Stimulated activated naive B cell treated with anti-CD40 and anti-IgM and Interleukin-4, amounts not matched to agents 10 μg/mL and 1 μg/mL and 100 μg/mL, for 72 hours (primary cell): ENCODE results near the gene RAB35.

Source experiments
- ATAC-seq, 2 donors: fragments of 150-1000 bp; cut with Tn5 transposase; replicated peaks; 2 replicates each; pipeline ENCODE4 v1.10.0; 2021; ENCODE audit warnings: moderate library complexity in 1 of 2
- DNase-seq: peaks from one replicate; pipeline ENCODE4 v3.0.0; 2021
- H3K27ac Mint-ChIP-seq: one replicate; pipeline ENCODE4 v1.8.0; 2022; ENCODE audit warnings: mild to moderate bottlenecking, mixed read lengths
- H3K27me3 Mint-ChIP-seq, 2 donors: one replicate each; pipeline ENCODE4 v1.8.0; 2022; ENCODE audit warnings: mixed read lengths in 2 of 2
- H3K36me3 Mint-ChIP-seq, 2 donors: one replicate each; pipeline ENCODE4 v1.8.0; 2022; ENCODE audit warnings: mixed read lengths in 2 of 2, mild to moderate bottlenecking in 1 of 2
- H3K4me1 Mint-ChIP-seq, 2 donors: one replicate each; pipeline ENCODE4 v1.8.0; 2022; ENCODE audit warnings: mixed read lengths in 2 of 2, mild to moderate bottlenecking in 1 of 2
- H3K4me3 Mint-ChIP-seq, 2 donors: one replicate each; pipeline ENCODE4 v1.8.0; 2022; ENCODE audit warnings: mild to moderate bottlenecking in 2 of 2, mixed read lengths in 2 of 2, moderate library complexity in 1 of 2
- H3K9me3 Mint-ChIP-seq, 2 donors: one replicate each; pipeline ENCODE4 v1.8.0; 2022; ENCODE audit warnings: mixed read lengths in 2 of 2, mild to moderate bottlenecking in 1 of 2

Gene RAB35

GRCh38 chr12:120092551-120093335 is 23.8 kb downstream of the RAB35 start:
- Mint-ChIP-seq H3K27ac (peak overlapping the region; percentile 80), H3K4me3 (peak overlapping the region in 1 of 2 donors; percentile 41), H3K9me3 (no peaks in the 10 kb centered on the region), H3K27me3 (no peaks in the 10 kb centered on the region), H3K4me1 (peaks cover 12% of the 10 kb centered on the region in 2 donors), H3K36me3 (peaks cover 42 to 49% of the 10 kb centered on the region in 2 donors)
- no peak for ATAC-seq
- DNase-seq: no peak

DNA sequence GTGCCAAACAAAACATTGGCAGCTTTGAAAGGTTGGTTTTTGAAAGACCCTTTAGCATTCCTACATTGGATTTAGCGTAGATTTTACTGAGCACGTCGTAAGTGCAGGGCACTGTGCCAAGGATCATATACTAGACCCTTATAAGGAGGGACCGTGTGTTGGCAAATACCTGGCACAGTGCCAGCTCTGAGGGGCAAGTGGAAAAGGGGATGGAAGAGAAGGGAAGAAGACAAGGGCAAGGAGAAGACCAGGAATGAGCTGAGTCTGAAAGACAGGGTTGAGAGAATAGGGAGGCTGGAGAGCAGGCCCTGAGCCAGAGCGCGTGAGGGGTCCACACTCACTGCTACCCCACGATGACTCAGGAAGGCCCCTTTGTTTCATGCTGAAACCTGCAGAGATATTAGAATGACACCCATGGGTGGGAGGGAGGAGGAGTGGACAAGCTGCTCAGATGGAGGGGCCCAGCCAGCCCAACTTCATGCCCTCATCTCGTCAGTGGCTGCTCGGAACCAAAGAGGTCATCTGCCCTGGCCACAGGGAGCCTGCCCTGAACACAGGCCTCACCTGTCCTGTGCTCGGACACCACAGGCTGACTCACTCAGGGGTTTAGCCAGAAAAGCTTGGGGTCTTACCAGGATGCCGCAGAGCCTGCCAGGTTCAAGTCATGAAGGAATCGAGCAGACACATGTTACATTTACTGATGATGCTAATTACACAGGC is 25.0 kb downstream of the RAB35 start:
- no peak overlapping the region for H3K27ac Mint-ChIP-seq
- no peaks in the 10 kb centered on the region for H3K27me3 Mint-ChIP-seq
- no peak for ATAC-seq
- peaks cover 36 to 40% of the 10 kb centered on the region in 2 donors for H3K36me3 Mint-ChIP-seq
- H3K4me1 Mint-ChIP-seq: peaks cover 20% of the 10 kb centered on the region in 2 donors
- H3K4me3 Mint-ChIP-seq: peak overlapping the region in 1 of 2 donors; percentile 15
- H3K9me3 Mint-ChIP-seq: no peaks in the 10 kb centered on the region
- DNase-seq: no peak

DNA sequence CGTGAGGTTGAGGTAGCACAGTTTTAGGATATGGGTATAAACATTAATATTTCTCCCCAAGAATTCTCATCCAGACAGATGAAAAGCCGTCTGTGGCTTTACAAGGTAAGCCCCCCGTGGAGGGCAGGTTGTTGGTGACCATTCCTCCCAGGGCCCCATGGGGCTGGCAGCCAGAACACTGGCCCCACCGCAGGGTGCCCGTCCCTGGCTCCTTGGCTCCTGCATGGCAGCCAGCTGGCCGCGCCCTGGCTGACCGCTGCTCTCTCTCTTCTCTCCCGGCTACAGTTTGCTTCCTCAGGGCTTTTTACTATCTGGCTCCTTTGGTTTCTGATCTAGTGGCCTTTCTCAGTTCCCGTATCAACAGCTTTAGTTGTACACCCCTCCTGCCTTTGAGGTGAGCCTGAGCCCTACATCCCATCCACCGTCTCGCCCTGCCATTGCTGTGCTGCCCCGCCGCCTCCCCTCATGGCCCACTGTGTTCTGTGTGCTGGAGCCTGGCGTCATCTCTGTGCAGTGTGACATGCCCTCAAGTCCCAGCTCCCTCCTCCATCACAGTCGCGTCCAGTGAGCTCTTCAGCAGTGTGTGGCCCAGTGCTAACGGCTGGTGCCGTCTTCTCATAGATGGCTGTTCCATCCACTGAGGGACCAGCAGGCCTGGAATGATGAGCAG is 25.8 kb downstream of the RAB35 start:
- Mint-ChIP-seq H3K9me3 (no peaks in the 10 kb centered on the region), H3K27ac (peak overlapping the region; percentile 48), H3K4me1 (peaks cover 20 to 24% of the 10 kb centered on the region in 2 donors), H3K4me3 (no peak overlapping the region), H3K36me3 (peaks cover 33 to 36% of the 10 kb centered on the region in 2 donors), H3K27me3 (no peaks in the 10 kb centered on the region)
- ATAC-seq (no peak), DNase-seq (no peak)

DNA sequence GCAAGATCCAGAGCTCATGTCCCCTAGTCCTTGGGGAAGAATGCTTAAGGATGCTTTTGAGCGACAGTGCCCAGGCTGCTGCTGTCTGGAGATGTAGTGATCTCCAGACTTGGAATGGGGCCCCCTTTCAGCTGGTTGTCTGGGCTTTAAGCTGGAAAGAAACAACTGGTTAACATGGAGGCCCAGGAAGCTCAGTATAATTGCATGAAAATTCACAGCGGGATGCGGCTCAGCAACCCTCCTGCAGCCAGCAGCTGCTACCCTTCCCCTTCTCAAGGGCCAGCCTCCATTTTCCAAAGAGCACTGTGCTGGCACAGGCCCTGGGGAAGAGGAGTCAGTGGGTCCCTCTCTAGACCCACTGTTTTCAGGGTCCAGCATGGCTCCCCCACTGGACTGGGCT is 26.3 kb downstream of the RAB35 start:
- peaks cover 34 to 42% of the 10 kb centered on the region in 2 donors for H3K36me3 Mint-ChIP-seq
- no peaks in the 10 kb centered on the region for H3K27me3 Mint-ChIP-seq
- H3K4me3 Mint-ChIP-seq: no peak overlapping the region
- no peaks in the 10 kb centered on the region for H3K9me3 Mint-ChIP-seq
- peaks cover 20 to 24% of the 10 kb centered on the region in 2 donors for H3K4me1 Mint-ChIP-seq
- DNase-seq: no peak
- H3K27ac Mint-ChIP-seq: peak overlapping the region; percentile 20
- ATAC-seq: no peak

GRCh38 chr12:120089796-120090195 is 26.8 kb downstream of the RAB35 start:
- no peak for ATAC-seq
- peaks cover 20 to 24% of the 10 kb centered on the region in 2 donors for H3K4me1 Mint-ChIP-seq
- H3K9me3 Mint-ChIP-seq: no peaks in the 10 kb centered on the region
- H3K27me3 Mint-ChIP-seq: no peaks in the 10 kb centered on the region
- no peak overlapping the region for H3K4me3 Mint-ChIP-seq
- H3K27ac Mint-ChIP-seq: no peak overlapping the region
- DNase-seq: no peak
- peaks cover 37 to 43% of the 10 kb centered on the region in 2 donors for H3K36me3 Mint-ChIP-seq

DNA sequence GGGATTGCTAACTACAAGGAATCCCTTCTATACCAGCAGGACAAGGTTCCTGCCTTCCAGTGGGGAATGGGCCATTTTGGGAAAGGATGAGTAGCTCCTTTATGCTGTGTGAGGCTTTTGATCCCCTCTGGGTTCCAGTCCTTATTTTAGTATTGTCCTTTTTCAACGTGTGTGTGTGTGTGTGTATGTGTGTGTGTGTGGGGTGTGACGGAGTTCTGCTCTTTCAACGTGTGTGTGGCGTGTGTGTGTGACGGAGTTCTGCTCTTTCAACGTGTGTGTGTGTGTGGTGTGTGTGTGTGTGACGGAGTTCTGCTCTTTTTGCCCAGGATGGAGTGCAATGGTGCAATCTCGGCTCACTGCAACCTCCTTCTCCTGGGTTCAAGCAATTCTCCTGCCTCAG is 27.4 kb downstream of the RAB35 start:
- H3K4me1 Mint-ChIP-seq: peaks cover 20 to 24% of the 10 kb centered on the region in 2 donors
- H3K9me3 Mint-ChIP-seq: no peaks in the 10 kb centered on the region
- H3K36me3 Mint-ChIP-seq: peaks cover 35 to 46% of the 10 kb centered on the region in 2 donors
- no peak overlapping the region for H3K27ac Mint-ChIP-seq
- ATAC-seq: no peak
- H3K4me3 Mint-ChIP-seq: no peak overlapping the region
- H3K27me3 Mint-ChIP-seq: no peaks in the 10 kb centered on the region
- no peak for DNase-seq

DNA sequence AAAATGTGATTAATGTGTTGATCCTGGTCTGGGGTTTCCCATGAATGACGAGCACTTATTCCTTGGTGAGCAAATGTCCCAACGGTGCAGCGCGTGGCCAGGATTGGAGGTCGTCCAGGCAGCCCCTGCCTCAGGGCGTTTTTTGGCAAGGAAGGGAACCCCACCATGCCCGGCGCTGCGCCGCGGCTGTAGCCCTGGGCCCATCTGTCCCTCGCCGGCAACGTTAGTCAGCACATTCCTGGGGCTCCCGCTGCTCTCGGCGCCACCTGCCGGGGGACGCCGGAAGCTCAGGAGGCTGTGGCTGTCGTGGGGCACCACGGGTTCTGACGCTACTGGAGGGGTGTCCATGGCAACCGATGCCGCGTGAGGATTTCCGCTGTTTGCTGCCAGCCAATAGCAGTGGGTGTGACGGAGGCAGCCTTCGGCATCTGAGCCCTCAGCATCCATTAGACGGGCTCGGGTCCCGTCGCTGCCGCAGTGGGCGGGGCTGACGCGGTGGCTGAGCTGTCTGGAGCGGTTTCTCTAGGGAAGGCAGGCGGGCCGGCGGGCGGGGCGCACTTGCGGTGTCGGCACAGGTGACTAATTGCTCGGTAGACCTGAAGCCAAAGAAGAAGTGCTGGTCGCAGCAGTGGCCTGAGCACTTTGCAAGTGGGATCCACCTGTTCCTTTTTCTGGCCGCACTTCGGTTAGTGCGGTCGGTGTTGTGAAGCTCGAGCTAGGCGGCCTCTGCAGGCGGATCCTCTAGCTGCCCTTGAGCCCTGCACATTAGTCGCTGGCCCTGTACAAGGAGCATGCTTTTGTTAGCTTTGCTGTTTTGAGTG is 29.5 kb downstream of the RAB35 start:
- peak; percentile 99 for DNase-seq
- H3K27me3 Mint-ChIP-seq: no peaks in the 10 kb centered on the region
- H3K4me3 Mint-ChIP-seq: peak overlapping the region; percentile 80 to 82
- peaks cover 29 to 44% of the 10 kb centered on the region in 2 donors for H3K36me3 Mint-ChIP-seq
- H3K9me3 Mint-ChIP-seq: no peaks in the 10 kb centered on the region
- H3K27ac Mint-ChIP-seq: peak overlapping the region; percentile 91
- H3K4me1 Mint-ChIP-seq: peaks cover 17 to 24% of the 10 kb centered on the region in 2 donors
- ATAC-seq: peak; percentile 97 to 98

DNA sequence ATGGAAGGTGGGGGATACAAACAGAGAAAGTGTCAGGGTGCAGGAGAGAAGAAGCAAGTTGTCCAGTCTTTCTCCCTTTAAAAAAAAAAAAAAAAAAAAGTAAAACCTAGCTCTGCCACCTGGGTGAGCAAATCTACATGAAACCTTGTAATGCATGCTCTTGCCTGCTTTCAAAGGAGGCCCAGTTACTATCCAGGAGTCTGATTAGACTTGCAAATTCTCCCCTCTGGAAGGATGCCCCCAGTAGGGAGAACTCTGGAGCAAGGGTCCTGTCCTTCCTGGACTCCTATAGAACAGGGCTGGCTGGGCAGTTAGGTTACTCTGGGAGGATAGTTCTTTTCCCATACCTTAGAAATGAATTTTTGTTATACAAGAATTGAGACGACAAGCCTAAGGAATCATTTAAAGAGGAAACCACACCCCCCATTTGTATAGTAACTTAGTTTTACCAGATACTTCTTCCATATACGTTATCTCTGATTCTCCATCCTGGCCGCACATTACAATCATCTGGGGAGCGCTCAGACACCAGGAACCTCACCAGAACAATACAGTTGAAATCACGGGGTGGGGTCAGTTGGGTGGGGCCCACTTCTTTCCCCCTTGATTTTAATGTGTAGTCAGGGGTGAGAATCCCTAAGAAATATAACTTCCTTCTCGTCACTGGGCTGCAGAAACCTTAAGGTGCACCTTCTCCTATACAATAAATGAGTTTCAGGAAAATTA is 30.5 kb downstream of the RAB35 start:
- H3K4me3 Mint-ChIP-seq: peak overlapping the region in 1 of 2 donors; percentile 44
- peak overlapping the region; percentile 85 for H3K27ac Mint-ChIP-seq
- no peaks in the 10 kb centered on the region for H3K9me3 Mint-ChIP-seq
- ATAC-seq: no peak
- H3K27me3 Mint-ChIP-seq: no peaks in the 10 kb centered on the region
- H3K36me3 Mint-ChIP-seq: peaks cover 27 to 43% of the 10 kb centered on the region in 2 donors
- H3K4me1 Mint-ChIP-seq: peaks cover 15 to 24% of the 10 kb centered on the region in 2 donors
- no peak for DNase-seq

GRCh38 chr12:120081641-120082040 is 34.9 kb downstream of the RAB35 start:
- Mint-ChIP-seq H3K9me3 (no peaks in the 10 kb centered on the region), H3K27ac (no peak overlapping the region), H3K27me3 (no peaks in the 10 kb centered on the region), H3K4me1 (peaks cover 6 to 10% of the 10 kb centered on the region in 2 donors), H3K4me3 (no peak overlapping the region), H3K36me3 (peaks cover 45 to 57% of the 10 kb centered on the region in 2 donors)
- ATAC-seq: no peak
- DNase-seq: no peak

DNA sequence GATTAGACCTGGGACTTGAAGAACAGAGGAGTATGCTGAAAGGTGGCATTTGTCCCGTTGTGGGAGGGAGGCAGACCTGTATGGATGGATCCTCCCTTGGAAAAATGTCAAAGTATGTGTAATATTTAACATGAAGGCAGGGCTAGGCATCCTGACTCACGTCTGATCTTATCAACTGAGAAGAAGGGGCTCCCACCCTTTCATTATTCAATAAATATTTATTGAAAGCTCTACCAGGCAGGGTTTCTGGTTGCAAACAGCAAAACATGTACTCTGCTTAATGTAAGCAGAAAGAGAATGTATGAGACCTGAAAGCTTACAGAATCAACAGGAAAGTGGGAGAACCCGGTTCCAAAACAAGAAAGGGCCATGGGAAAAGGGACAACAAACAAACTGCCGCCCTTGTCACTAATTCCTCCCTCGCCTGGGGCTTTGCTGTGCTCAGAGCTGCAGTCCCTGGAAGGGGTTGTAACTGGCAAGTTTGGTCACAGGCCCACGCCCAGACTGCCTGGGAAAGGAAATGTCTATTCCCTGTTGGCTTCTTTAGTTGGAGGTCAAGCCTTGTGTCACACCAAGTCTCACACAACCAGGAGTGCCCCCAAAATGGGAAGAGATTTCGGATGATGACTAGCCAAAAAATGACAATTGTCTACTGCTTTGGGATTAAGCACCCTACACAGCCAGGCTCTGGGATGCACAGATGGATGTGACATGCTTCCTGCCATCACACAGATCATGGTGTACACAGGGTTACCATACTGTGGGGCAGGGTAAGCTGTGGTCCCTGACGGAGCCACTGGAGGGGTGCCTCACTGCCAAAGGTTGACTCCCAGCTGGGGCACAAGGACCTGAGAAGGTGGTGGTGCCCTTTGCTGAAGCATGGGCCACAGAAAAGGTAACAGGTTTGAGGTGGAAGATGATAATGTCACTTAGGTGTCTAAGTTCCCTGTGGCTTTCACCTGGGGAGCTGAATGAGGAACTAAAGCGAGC is 36.8 kb downstream of the RAB35 start:
- ATAC-seq: peak in 1 of 2 donors; percentile 12
- H3K4me1 Mint-ChIP-seq: peaks cover 8 to 13% of the 10 kb centered on the region in 2 donors
- no peak overlapping the region for H3K4me3 Mint-ChIP-seq
- no peak for DNase-seq
- H3K9me3 Mint-ChIP-seq: no peaks in the 10 kb centered on the region
- no peaks in the 10 kb centered on the region for H3K27me3 Mint-ChIP-seq
- peak overlapping the region; percentile 62 for H3K27ac Mint-ChIP-seq
- H3K36me3 Mint-ChIP-seq: peaks cover 40 to 54% of the 10 kb centered on the region in 2 donors

- H3K36me3 Mint-ChIP-seq: peaks cover 45 to 55% of the 10 kb centered on the region in 2 donors
- H3K27me3 Mint-ChIP-seq: no peaks in the 10 kb centered on the region
- peak in 1 of 2 donors; percentile 52 for ATAC-seq
- H3K4me1 Mint-ChIP-seq: peaks cover 14 to 16% of the 10 kb centered on the region in 2 donors
- H3K4me3 Mint-ChIP-seq: no peak overlapping the region
- no peak overlapping the region for H3K27ac Mint-ChIP-seq
- H3K9me3 Mint-ChIP-seq: no peaks in the 10 kb centered on the region
- no peak for DNase-seq
Measured at GRCh38 chr12:120078868-120079267, 37.7 kb downstream of the RAB35 start.

DNA sequence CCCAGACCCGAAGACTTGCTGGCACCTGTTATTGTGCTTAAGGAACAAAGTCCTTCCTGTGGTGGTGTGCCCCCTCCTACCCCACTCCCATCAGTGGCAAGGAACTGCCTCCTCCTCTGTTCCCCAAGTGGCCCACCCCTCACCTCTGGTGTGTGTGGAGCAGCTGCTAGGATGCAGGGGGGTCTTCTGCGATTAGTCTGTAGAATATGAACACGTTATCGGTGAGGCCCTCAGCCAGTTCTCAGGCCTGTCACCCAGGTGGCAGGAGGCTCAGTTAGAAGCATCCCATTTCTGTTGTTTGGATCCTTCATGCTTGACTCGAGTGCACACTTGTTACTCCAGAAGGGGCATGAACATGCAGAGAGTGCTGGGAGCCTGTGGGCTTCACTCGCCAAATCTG is 39.3 kb downstream of the RAB35 start:
- Mint-ChIP-seq H3K27ac (no peak overlapping the region), H3K4me1 (peaks cover 14 to 16% of the 10 kb centered on the region in 2 donors), H3K27me3 (no peaks in the 10 kb centered on the region), H3K9me3 (no peaks in the 10 kb centered on the region), H3K36me3 (peaks cover 56 to 59% of the 10 kb centered on the region in 2 donors), H3K4me3 (no peak overlapping the region)
- no peak for DNase-seq
- ATAC-seq: no peak
